GM15510 (cell line): ENCODE measurements around the gene PNRC1.

Experiments used
- POLR2A ChIP-seq: IDR thresholded peaks from 3 replicates; pipeline ENCODE4 v1.6.1; 2011; ENCODE audit warnings: borderline replicate concordance; ENCODE audit not compliant: insufficient read length; ENCODE audit errors: extremely low read depth

PNRC1 gene

DNA sequence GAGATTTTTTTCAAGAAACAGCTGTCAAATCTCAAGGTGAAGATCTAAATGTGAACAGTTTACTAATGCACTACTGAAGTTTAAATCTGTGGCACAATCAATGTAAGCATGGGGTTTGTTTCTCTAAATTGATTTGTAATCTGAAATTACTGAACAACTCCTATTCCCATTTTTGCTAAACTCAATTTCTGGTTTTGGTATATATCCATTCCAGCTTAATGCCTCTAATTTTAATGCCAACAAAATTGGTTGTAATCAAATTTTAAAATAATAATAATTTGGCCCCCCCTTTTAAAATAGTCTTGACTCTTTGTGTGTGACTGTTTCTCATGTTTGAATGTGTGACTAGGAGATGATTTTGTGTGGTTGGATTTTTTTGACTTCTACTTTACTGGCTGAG, 4.0 kb downstream of the PNRC1 start:
- no peak for TF ChIP-seq POLR2A

DNA sequence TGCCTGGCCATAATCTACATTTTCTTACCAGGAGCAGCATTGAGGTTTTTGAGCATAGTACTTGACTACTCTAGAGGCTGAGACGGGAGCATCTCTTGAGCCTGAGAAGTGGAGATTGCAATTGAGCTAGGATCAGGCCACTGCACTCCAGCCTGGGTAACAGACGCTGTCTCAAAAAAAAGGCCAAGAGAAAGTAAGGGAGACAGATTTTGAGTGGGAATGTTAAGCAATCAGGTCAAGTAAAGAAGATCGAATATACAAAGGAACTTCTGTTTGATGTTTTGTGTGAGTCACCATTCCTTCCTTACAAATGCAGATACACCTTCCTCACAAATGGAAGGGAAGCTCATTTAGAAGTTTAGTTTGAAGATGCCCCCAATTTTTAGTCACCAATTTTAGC, 4.4 kb downstream of the PNRC1 start:
- no peak for TF ChIP-seq POLR2A

DNA sequence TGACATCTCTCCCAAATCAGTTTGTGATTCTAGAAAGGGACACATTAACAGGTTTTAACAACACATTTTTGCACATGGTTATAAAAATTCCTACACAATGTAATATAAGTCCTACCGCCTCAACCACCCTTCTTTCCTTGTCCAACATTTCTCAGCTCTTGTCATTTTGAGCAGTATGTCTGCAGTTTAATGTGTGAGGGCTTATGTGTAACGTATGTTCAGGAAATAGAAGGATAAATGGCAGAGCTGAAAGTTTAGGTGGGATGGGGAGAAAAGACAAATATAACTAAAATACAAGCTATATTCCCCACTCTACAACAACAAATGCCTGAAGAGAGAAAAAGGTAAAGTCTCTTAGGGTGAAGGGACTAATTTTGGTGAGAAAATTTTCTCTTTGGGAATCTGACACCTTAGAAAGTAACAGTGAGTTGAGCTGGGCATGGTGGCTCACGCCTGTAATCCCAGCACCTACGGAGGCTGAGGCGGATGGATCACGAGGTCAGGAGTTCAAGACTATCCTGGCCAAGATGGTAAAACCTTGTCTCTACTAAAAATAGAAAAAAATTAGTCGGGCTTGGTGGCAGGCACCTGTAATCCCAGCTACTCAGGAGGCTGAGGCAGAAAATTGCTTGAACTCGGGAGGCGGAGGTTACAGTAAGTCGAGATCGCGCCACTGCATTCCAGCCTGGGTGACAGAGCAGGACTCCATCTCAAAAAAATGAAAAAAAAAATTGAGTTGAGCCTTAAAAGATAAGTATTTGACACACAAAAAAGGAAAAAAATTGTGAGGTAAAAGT, 5.1 kb downstream of the PNRC1 start:
- no peak for TF ChIP-seq POLR2A

DNA sequence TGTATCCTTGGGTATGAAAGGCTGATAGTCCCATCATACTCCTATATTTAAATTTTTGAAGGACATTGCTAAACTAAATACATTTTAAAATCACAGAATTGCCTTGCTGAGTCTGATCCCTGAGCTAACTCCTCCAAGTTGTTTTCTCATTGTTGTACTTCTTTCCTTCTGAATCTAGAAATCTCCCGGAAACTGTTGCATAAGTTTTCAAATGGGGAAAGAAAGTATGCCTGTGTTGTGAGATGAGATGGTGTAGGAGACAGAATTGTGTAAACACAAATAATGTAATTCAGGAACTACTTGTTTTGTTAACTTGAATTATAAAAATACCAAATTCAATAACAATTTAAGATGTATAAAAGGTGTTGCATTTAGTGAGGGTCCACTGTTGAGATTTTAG, 7.3 kb downstream of the PNRC1 start:
- no peak for TF ChIP-seq POLR2A

DNA sequence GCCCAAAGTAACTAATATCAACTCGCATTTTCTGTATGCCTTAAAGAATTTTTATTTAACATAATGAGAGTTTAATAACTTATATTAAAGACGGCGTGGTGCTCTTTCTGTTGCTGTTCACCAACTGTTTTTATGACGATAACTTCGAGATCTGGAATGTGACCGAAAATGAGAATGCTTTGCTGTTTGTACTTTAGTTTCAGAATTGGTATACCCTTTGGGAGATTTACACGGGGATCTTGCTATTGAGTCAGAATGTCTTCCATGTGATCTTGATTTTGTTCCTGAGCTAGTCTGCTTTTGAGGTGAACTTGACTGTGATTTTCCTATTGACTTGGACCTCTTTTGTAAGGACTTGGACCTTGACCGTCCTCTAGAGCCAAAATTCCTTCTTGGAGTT, 17.9 kb downstream of the PNRC1 start:
- no peak for TF ChIP-seq POLR2A

DNA sequence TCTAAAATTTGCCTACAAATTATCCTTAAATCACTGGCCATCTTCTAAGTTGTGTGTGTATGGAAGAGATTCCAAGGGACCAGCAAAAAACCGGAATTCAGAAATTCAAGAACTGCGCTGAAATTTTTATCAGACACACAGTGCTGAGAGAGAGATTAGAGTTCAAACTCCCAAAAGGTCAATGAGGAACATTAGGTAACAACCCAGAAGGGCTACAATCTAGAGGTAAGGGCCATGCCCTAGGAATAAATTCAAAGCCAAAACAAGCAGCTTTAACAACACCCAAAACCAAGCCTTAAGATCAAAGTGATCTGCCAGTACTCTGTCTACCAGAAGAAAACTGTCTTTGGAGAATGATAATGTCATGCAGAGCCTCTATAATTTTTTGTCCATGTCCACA, 19.6 kb downstream of the PNRC1 start:
- no peak for TF ChIP-seq POLR2A

DNA sequence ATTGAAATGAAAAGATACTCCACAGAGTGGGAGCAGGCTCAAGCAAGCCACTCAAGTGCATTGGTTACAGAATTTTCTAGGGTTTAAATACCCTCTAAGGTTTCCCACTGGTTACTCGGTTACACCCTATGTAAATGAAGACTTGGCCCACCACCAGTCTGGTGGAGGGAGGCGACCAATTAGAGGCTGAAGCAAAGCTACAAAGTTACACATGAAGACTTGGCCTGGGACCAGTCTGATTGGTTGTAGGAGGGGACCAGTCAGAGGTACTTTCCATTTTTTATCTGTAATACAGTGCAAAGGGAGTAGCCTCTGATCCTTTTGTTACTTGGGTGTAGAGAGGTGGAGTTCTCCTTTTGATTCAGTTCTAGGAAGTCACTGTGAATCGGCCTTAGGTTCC, 29.7 kb downstream of the PNRC1 start:
- no peak for TF ChIP-seq POLR2A

DNA sequence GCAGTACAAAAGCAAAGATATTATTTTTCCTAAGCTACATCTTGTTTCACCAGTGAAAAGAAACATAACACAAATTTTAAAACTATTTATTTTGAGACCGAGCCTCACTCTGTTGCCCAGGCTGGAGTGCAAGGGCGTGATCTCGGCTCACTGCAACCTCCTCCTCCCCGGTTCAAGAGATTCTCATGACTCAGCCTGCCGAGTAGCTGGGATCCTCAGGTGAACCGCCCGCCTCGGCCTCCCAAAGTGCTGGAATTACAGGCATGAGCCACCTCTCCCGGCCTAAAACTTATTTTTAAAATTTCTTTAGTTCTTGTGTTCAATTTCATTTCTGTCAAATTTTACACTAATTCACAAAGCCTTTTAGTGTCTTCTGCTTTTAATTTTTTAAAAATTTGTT, 31.4 kb downstream of the PNRC1 start:
- TF ChIP-seq POLR2A = no peak

DNA sequence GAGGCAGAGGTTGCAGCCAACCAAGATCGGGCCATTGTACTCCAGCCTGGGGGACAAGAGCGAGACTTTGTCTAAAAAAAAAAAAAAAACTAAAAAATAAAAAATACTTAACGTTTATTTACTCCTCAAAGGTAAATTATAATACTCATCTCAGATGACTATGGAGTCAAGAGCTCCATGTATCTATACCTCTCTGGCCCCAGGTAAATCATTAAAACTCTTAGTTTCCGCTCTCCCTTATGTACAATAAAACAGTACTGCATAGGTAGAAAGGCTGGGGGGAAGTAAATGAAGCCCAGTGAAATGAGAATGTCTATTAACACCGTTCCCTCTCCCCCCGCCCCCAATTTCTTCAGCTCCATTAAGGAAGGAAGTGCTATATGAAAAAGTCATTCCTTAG, 36.2 kb downstream of the PNRC1 start:
- TF ChIP-seq POLR2A = no peak

DNA sequence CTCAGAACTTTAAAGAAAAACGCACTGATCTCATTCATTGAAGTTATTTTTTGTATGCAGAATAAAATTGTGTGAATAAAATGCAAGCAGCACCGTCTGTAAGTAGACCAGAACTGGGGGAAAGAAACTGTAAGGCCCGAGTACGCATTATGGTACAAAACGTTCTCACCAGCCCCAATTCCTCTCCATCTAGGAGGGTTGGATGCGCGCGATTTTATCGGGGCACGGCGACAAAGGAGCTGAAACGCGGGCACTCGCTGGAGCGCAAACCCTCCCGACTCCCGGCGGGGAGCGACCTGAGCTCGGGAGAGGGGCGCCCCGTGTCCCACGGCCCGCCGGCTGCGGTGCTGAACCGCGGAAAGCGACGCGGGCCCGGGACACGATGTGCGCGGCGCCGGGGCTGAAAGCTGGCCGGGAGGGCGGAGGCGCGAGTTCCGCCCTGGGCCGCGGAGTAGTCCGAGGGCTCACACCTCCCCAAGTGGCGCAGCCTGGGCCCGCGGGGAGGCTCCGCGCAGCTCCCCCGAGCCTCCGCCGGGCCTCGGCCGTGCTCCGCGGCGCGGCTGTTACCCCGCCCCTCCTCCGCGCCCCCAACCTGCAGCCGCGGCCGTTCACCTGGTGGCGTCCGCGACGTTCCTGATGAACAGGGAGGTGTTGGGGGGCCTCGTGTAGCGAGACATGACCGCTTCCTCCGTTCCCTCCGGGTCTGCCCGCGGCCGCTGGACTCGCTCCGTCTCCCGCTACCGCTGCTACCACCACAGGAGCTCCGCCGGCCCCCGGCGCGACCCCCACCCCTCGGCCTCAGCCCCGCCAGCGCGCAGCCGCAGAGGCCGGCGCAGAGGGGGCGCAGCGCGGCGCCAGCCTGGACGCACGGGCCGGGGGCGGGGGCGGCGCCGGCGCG, 36.9 kb downstream of the PNRC1 start, which contains the start of gene SRSF12:
Gene SRSF12, minus strand, starts transcription at position 861 of the 898 bp plus-strand sequence. Its CDS starts 184 bp downstream, at position 677.
- TF ChIP-seq POLR2A = no peak

DNA sequence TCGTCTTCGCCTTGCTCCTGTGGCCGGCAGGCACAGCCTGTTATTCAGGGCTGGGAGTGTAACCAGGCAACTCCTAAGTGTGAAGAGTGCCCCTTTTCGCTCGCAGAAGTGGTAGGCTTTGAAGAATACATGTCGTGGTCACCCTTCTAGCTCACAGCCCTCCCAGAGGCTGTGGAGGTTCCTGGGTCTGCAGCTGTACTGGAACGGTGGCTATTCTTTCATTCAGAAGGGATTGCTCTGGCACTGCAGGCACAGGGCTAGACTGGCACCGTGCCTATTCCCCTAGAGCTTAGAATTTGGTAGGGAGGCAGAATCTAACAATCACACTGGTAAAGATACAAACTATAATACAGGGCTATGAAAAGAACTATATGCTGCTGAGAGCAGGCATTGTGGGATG, 38.4 kb downstream of the PNRC1 start:
- TF ChIP-seq POLR2A = no peak

DNA sequence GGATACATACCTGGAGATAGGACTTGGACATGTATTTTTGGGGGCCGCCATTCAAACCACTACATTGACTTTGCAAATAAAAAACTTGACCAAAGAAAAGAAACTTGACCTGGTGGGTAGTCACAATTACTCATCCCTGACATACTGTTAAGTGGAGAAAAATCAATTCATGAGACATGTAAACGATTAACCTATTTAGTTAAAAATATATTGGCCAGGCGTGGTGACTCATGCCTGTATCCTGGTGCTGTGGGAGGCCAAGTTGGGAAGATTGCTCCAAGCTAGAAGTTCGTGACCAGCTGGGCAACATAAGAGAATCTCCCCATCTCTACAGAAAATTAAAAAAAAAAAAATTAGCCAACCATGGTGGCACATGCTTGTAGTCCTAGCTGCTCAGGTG, 39.8 kb downstream of the PNRC1 start:
- no peak for TF ChIP-seq POLR2A

DNA sequence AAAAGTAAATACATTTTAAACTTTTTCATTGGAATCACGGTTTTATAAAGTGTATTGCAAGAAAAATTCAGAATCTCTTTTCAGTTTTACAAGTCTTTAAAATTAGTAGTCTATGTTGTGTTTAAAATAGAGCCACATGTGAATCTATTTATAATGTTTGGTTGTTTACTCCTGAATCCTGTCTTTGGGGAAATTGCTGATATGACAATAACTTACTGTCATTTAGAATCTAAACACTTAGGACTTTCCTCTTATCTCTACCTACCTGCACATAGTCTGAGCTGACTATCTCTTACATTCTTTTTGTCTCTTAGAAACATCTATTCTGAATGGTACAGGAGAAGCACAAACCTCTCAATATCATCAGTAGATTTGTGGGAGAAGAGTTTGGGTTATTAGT, 41.4 kb downstream of the PNRC1 start:
- TF ChIP-seq POLR2A = no peak

DNA sequence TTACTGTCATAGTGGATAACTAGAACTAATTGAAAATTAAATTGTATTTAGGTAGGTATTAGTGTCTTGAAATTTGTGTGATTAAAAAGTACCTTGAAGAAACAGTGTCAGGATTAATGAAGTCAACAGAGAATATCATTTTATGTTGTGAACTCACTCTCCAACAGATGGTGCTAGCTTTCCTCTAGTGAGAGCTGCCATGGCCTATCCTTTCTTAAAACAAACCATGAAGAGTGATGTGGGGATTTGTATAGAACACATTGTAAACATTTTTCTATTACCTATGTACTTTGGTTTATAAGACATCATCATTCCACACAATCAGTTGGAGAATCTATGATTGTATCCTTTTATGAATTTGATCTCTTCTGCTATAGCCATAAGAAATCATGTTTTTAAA, 42.1 kb downstream of the PNRC1 start:
- TF ChIP-seq POLR2A = no peak

DNA sequence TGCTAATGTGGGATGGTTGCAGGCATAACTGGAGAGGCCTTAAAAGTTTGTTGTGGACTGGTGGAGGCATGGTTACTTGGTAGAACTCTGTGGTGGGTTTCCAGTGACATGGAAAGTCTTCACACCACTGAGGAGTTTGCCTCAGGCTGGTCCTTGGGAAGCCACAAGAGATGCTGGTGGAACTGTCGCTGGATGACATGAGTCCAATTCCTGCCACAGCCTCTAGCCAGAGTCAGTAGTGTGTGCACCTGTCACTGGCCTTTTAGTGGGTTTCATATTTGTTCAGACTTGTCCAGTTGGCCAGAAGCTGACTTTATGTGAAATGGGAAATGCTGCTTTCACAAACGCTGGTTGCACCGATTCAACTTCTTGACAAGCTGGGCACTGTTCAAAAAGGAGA, 51.0 kb downstream of the PNRC1 start:
- TF ChIP-seq POLR2A = no peak

DNA sequence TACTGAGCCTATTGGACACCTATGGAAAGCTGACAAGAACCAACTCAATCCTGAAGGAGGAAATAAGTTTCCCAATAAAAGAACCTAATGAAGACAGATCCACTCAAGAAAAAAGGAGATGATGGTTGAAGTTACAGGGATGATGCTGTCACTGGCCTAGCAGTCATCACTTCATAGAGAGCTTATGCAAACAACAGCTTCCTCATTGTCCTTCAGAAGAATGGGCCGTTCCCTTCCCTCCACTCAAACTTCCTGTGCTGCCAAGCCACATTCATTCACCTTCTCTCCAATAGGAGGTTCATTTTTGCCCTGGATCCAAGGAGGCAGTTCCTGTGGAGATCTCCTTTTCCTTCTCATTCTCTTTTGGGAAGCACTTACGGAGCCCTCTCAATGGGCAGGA, 51.5 kb downstream of the PNRC1 start:
- TF ChIP-seq POLR2A = no peak

DNA sequence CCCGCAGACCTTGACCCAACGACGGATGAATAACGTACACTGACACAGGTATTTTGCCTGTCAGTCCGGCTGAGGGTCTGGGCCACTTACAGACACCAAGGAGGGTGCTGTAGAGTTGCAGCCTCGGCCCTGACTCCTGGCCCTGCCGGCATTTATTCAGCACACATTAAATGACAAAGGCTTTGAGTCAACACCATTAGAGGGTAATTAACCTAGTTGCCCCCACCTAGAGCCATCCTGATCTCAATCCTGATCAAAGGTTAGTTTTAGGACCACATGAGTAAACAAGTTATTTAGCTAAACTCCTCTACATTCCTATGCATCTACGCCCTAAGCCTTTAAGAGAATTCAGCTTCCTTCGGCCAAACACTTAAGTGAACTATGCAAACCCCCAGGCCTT, 53.4 kb downstream of the PNRC1 start:
- TF ChIP-seq POLR2A = no peak

DNA sequence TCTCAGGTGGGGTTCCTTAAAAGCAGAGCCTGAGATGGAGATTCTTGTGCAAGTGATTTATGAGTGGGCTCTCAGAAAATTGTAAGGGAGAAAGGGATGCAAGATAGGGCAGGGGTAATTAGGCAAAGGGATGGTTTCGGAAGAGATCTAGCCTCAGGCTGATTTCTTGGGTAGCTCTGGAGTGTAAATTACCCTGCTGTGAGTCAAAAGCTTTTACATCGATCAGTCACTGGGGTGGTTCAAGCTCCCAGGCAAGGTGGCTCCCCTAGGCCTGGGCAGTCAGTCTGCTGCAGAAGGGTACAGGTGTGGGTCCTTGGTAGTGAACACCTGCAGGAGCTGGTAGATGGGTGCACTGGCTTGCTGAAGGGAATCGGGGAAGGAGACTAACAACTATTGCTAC, 54.2 kb downstream of the PNRC1 start:
- TF ChIP-seq POLR2A = no peak
